MM.1S (cell line): ENCODE measurements around the gene OGT.

Experiments
- DNase-seq: peaks from one replicate; pipeline ENCODE4 v3.0.0-alpha.2; 2015
- H2AFZ ChIP-seq: fragments of 300-600 bp; sonication (generic); 2 replicates; pipeline ENCODE4 v1.6.0; 2016; ENCODE audit warnings: antibody characterized with exemption, low read length
- H3F3A ChIP-seq: fragments of 300-600 bp; sonication (generic); 2 replicates; pipeline ENCODE4 v1.6.1; 2016; ENCODE audit warnings: mild to moderate bottlenecking, antibody characterized with exemption, low read length, moderate library complexity, mixed read lengths; ENCODE audit not compliant: insufficient read depth
- H3K27ac ChIP-seq: fragments of 300-600 bp; sonication (generic); 2 replicates; pipeline ENCODE4 v1.5.1; 2016; ENCODE audit warnings: mild to moderate bottlenecking, low read length
- H3K27me3 ChIP-seq: fragments of 300-600 bp; sonication (generic); replicated peaks from 2 replicates; pipeline ENCODE4 v1.6.0; 2016; ENCODE audit warnings: low read length; ENCODE audit not compliant: insufficient read depth
- H3K36me3 ChIP-seq: fragments of 300-600 bp; sonication (generic); replicated peaks from 2 replicates; pipeline ENCODE4 v1.6.1; 2016; ENCODE audit warnings: mild to moderate bottlenecking, low read length, mixed read lengths; ENCODE audit not compliant: insufficient read depth
- H3K4me1 ChIP-seq: fragments of 300-600 bp; sonication (generic); 2 replicates; pipeline ENCODE4 v1.6.1; 2016; ENCODE audit warnings: low read length, mixed read lengths
- H3K4me2 ChIP-seq: fragments of 300-600 bp; sonication (generic); 2 replicates; pipeline ENCODE4 v1.6.0; 2016; ENCODE audit warnings: low read depth, low read length
- H3K4me3 ChIP-seq: fragments of 300-600 bp; sonication (generic); 2 replicates; pipeline ENCODE4 v1.5.1; 2016; ENCODE audit warnings: low read length, mixed read lengths
- H3K79me2 ChIP-seq: fragments of 300-600 bp; sonication (generic); 2 replicates; pipeline ENCODE4 v1.6.1; 2016; ENCODE audit warnings: mixed run types, low read length, mixed read lengths
- H3K9ac ChIP-seq: fragments of 300-600 bp; sonication (generic); 2 replicates; pipeline ENCODE4 v1.6.1; 2016; ENCODE audit warnings: low read length, mixed read lengths
- H3K9me2 ChIP-seq: fragments of 300-600 bp; sonication (generic); replicated peaks from 2 replicates; pipeline ENCODE4 v1.6.1; 2016; ENCODE audit warnings: mild to moderate bottlenecking, low read length, mixed read lengths; ENCODE audit not compliant: insufficient read depth
- H3K9me3 ChIP-seq: fragments of 300-600 bp; sonication (generic); replicated peaks from 2 replicates; pipeline ENCODE4 v1.6.1; 2016; ENCODE audit warnings: mild to moderate bottlenecking, low read length, mixed read lengths; ENCODE audit not compliant: insufficient read depth
- H4K20me1 ChIP-seq: fragments of 300-600 bp; sonication (generic); 2 replicates; pipeline ENCODE4 v1.6.1; 2016; ENCODE audit warnings: mild to moderate bottlenecking, low read length, moderate library complexity, mixed read lengths; ENCODE audit not compliant: insufficient read depth
- EZH2 ChIP-seq: fragments of 300-600 bp; sonication (generic); optimal IDR thresholded peaks from 2 replicates; pipeline ENCODE3; 2017; ENCODE audit warnings: low read depth, mild to moderate bottlenecking, antibody characterized with exemption, low read length, mixed read lengths
- EZH2phosphoT487 ChIP-seq: fragments of 300-600 bp; sonication (generic); IDR thresholded peaks from 2 replicates; pipeline ENCODE4 v1.6.1; 2018; ENCODE audit warnings: antibody characterized with exemption, low read length
- TF ChIP-seq, protein P1 (sequence below): fragments of 300-600 bp; sonication (generic); IDR thresholded peaks from 2 replicates; pipeline ENCODE4 v1.5.1; 2016; ENCODE audit warnings: antibody characterized with exemption, low read length, mixed read lengths

OGT gene

DNA sequence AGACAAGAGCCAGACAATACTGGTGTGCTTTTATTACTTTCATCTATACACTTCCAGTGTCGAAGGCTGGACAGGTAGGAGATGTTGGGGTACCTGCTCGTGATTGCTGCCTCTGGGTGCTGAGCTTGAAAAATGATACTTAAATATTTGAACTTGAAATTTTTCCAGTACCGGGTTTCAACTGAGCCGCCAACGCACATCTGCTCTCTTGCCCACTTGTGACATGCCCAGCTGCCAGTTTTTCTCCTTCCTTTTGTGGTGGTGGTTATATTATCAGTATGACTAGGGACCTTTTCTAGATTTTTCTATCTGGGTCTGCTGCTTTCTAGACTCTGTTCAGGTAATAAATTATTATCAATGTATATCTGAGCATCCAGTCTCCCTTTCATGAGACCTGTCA, 3.4 kb downstream of the OGT start:
- Histone ChIP-seq H3K27ac (peak overlapping the region; percentile 41; the same call in 1 of the 2 replicates), H3K9ac (peak overlapping the region; percentile 98; the same call in 1 of the 2 replicates)

DNA sequence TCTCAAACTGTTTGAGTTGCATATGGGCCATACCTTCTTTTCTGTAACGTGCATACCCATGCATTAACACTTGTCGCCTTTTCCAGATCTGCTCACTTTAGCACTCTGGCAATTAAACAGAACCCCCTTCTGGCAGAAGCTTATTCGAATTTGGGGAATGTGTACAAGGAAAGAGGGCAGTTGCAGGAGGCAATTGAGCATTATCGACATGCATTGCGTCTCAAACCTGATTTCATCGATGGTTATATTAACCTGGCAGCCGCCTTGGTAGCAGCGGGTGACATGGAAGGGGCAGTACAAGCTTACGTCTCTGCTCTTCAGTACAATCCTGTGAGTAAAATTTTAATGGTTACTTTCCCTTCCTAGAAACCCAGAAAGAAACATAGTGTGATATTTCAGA, 4.8 kb downstream of the OGT start:
- Histone ChIP-seq H3F3A (peaks cover 21% of the 10 kb centered on the region), H4K20me1 (peaks cover 77% of the 10 kb centered on the region), H3K4me1 (peaks cover 29% of the 10 kb centered on the region; the same call in 1 of the 2 replicates), H3K4me2 (peak overlapping the region; percentile 50), H2AFZ (no peak overlapping the region), H3K9me3 (no peaks in the 10 kb centered on the region), H3K4me3 (0 out of 2 replicates have a peak overlapping the region, but pooled peaks have one; percentile 2), H3K36me3 (no peaks in the 10 kb centered on the region; the same call in none of the 2 replicates), H3K9me2 (no peaks in the 10 kb centered on the region), H3K27me3 (no peaks in the 10 kb centered on the region), H3K9ac (no peak overlapping the region), H3K27ac (no peak overlapping the region), H3K79me2 (peaks cover 99% of the 10 kb centered on the region)
- TF ChIP-seq, protein P1, sequence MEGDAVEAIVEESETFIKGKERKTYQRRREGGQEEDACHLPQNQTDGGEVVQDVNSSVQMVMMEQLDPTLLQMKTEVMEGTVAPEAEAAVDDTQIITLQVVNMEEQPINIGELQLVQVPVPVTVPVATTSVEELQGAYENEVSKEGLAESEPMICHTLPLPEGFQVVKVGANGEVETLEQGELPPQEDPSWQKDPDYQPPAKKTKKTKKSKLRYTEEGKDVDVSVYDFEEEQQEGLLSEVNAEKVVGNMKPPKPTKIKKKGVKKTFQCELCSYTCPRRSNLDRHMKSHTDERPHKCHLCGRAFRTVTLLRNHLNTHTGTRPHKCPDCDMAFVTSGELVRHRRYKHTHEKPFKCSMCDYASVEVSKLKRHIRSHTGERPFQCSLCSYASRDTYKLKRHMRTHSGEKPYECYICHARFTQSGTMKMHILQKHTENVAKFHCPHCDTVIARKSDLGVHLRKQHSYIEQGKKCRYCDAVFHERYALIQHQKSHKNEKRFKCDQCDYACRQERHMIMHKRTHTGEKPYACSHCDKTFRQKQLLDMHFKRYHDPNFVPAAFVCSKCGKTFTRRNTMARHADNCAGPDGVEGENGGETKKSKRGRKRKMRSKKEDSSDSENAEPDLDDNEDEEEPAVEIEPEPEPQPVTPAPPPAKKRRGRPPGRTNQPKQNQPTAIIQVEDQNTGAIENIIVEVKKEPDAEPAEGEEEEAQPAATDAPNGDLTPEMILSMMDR, result no peak
- TF ChIP-seq EZH2 (no peak), EZH2phosphoT487 (no peak)
- no peak for DNase-seq

More for the DNA sequence above, 3.4 kb downstream of the OGT start:
- peak; percentile 21 for DNase-seq
- H3K36me3 ChIP-seq, result no peaks in the 10 kb centered on the region; the same call in none of the 2 replicates
- peak overlapping the region; percentile 97 for H3K4me3 ChIP-seq
- peaks cover 31% of the 10 kb centered on the region for H3K4me1 ChIP-seq
- H3K9me3 ChIP-seq, result no peaks in the 10 kb centered on the region
- no peak overlapping the region for H2AFZ ChIP-seq
- H3K4me2 ChIP-seq, result peak overlapping the region; percentile 68
- TF ChIP-seq EZH2phosphoT487 (no peak), EZH2 (no peak)
- TF ChIP-seq, protein P1, result no peak
- no peaks in the 10 kb centered on the region for H3K9me2 ChIP-seq
- H3K79me2 ChIP-seq, result peaks cover 96% of the 10 kb centered on the region
- peaks cover 33% of the 10 kb centered on the region for H3F3A ChIP-seq
- peaks cover 64% of the 10 kb centered on the region for H4K20me1 ChIP-seq
- no peaks in the 10 kb centered on the region for H3K27me3 ChIP-seq

DNA sequence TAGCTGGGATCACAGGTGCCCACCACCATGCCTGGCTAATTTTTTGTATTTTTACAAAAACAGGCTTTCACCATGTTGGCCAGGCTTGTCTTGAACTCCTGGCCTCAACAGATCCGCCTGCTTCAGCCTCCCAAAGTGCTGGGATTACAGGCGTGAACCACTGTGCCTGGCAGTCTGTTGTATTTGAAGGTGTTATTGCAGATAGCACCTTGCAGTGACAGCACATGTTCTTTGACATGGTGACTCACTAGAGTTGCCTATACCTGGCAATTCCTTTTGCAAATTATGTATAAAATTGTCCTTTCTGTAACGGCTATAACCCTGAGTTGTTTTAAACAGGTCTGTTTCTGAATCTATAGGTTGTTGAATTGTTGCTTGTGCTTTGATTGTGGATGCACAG, 7.9 kb downstream of the OGT start:
- no peak overlapping the region for H3K9ac ChIP-seq
- H3K4me3 ChIP-seq, result no peak overlapping the region
- peaks cover 76% of the 10 kb centered on the region for H4K20me1 ChIP-seq
- H3K4me1 ChIP-seq, result peaks cover 29% of the 10 kb centered on the region; the same call in 1 of the 2 replicates
- TF ChIP-seq EZH2 (no peak), EZH2phosphoT487 (no peak)
- TF ChIP-seq, protein P1, result no peak
- peaks cover 100% of the 10 kb centered on the region for H3K79me2 ChIP-seq
- no peak overlapping the region for H2AFZ ChIP-seq
- H3K27ac ChIP-seq, result no peak overlapping the region
- peaks cover 9% of the 10 kb centered on the region for H3F3A ChIP-seq
- DNase-seq, result no peak
- H3K9me2 ChIP-seq, result no peaks in the 10 kb centered on the region
- H3K27me3 ChIP-seq, result no peaks in the 10 kb centered on the region
- no peaks in the 10 kb centered on the region for H3K9me3 ChIP-seq
- no peak overlapping the region for H3K4me2 ChIP-seq
- peaks cover 4% of the 10 kb centered on the region for H3K36me3 ChIP-seq
